ENCODE measurements around the gene COL9A3. TPM values are rescaled to one million over a fixed set of nuclear protein-coding genes. Genes with fewer than 3 reads are reported as not detected.

COL9A3 gene
- total RNA-seq, 4 donors from 2014 or later = 8.8 to 29.9 (median 14.3) TPM

DNA sequence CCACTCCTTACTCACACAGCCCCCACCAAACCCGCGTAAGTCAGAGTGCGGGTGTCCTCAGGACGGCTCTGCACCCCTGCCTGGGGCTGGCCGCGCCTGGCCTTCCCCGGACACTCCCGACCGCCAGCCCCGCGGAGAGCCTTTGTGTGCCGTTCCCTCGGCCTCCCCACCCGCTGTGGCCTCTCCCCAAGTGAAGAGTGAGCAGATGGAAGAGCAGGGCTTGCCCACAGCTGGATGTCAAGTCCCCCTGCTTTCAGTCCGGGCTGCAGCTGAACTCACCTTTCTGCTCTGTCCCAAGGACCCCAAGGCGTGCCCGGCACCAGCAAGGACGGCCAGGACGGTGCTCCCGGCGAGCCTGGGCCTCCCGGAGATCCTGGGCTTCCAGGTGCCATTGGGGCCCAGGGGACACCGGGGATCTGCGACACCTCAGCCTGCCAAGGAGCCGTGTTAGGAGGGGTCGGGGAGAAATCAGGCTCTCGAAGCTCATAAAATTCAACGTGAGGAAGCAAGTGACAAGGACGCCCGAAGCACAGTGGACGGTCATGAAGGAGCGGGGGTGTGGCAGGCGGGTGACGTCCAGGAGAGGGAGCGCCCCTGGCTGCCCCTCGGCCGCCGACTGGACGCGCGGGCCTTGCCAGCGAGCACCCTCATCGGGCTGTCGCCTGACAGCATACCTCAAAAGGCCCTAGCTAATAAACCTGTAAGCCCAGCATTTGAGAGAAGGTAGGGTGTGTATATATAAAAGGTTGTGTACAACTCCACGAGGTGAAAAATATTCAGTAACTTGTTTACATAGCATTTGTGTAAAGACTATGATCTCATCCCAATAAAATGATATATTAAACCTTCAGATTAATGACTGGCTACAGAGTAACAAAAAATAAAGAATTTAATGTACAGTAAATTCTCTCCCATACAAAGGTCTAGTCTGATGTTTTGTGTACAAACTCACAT lies 23.7 kb downstream of the COL9A3 start:
- Histone ChIP-seq H3K36me3 (peaks cover 0 to 18% of the 10 kb centered on the region in 2 donors), H3K27me3 (peaks cover 27% of the 10 kb centered on the region), H3K27ac (no peak overlapping the region), H3K4me3 (no peak overlapping the region), H3K4me1 (no peaks in the 10 kb centered on the region), H3K9me3 (no peaks in the 10 kb centered on the region)
- TF ChIP-seq POLR2A (IDR thresholded peaks at IDR 0.05) = no peak
- no peak for TF ChIP-seq EP300 (IDR thresholded peaks at IDR 0.05)
- TF ChIP-seq, protein P1, sequence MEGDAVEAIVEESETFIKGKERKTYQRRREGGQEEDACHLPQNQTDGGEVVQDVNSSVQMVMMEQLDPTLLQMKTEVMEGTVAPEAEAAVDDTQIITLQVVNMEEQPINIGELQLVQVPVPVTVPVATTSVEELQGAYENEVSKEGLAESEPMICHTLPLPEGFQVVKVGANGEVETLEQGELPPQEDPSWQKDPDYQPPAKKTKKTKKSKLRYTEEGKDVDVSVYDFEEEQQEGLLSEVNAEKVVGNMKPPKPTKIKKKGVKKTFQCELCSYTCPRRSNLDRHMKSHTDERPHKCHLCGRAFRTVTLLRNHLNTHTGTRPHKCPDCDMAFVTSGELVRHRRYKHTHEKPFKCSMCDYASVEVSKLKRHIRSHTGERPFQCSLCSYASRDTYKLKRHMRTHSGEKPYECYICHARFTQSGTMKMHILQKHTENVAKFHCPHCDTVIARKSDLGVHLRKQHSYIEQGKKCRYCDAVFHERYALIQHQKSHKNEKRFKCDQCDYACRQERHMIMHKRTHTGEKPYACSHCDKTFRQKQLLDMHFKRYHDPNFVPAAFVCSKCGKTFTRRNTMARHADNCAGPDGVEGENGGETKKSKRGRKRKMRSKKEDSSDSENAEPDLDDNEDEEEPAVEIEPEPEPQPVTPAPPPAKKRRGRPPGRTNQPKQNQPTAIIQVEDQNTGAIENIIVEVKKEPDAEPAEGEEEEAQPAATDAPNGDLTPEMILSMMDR (IDR thresholded peaks at IDR 0.05) = no peak
- TF ChIP-seq POLR2AphosphoS5 (IDR thresholded peaks at IDR 0.05) = no peak
- ATAC-seq = no peak
- 33 to 80% methylated on average over 1 to 9 of the region's 45 CpGs for WGBS, 2 donors (ENCODE audit: low coverage in 1 of 2)

DNA sequence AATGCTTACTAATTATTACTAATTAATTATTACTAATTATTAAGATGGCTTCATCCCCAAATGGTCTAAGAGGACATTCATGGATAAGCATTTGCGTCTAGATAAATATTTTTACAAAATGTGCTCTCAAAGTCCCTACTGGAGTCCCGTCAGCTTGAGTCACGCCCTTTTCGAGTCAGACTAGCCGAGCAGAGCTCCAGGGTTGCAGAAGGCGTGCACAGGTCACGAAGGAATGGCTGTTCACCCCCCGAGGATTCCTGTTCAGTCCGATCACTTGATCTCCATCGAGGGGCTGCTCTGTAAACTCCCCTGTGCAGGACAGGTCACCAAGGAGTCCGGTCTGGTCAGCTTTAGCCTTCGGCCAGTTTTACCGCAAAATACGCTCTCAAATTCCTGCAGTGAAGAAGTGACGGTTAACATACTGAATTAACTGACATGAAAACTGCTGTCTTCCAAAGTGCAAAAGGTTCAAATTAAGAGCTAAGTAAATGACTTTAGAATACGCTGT lies 24.9 kb downstream of the COL9A3 start:
- Histone ChIP-seq H3K36me3 (peaks cover 0 to 16% of the 10 kb centered on the region in 2 donors), H3K27ac (no peak overlapping the region), H3K27me3 (peaks cover 16% of the 10 kb centered on the region), H3K4me1 (no peaks in the 10 kb centered on the region), H3K9me3 (no peaks in the 10 kb centered on the region), H3K4me3 (no peak overlapping the region)
- 84 to 92% methylated on average over 11 to 15 of the region's 16 CpGs for WGBS, 2 donors (ENCODE audit: low coverage in 1 of 2)
- TF ChIP-seq POLR2A (IDR thresholded peaks at IDR 0.05) (no peak), EP300 (IDR thresholded peaks at IDR 0.05) (no peak), POLR2AphosphoS5 (IDR thresholded peaks at IDR 0.05) (no peak)
- TF ChIP-seq, protein P1 (IDR thresholded peaks at IDR 0.05) = no peak
- ATAC-seq = no peak

DNA sequence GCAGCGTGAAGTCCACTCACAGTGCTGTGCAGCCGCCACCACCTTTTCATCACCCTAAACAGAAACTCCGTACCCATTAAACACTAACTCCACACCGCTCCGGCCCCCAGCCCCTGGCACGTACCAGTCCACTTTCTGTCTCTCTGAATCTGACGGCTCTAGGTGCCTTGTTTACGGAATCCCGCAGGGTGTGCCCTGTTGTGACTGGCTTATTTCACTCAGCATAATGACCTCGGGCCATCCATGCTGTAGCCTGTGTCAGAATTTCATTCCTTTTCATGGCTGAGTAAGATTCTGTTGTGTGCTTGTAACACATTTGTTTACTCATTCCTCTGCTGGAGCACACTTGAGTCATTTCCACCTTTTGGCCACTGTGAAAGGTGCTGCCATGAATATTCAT lies 26.8 kb downstream of the COL9A3 start:
- no peak overlapping the region for H3K4me3 ChIP-seq
- H3K27me3 ChIP-seq = peaks cover under 1% of the 10 kb centered on the region
- TF ChIP-seq EP300 (IDR thresholded peaks at IDR 0.05) = no peak
- TF ChIP-seq POLR2AphosphoS5 (IDR thresholded peaks at IDR 0.05) = no peak
- TF ChIP-seq, protein P1 (IDR thresholded peaks at IDR 0.05) = no peak
- no peak for TF ChIP-seq POLR2A (IDR thresholded peaks at IDR 0.05)
- WGBS, 2 donors (ENCODE audit: low coverage in 1 of 2) = 95 to 97% methylated on average over 10 of the region's 10 CpGs
- H3K36me3 ChIP-seq = peaks cover 0 to 16% of the 10 kb centered on the region in 2 donors
- H3K27ac ChIP-seq = no peak overlapping the region
- no peaks in the 10 kb centered on the region for H3K4me1 ChIP-seq
- H3K9me3 ChIP-seq = no peaks in the 10 kb centered on the region
- no peak for ATAC-seq

DNA sequence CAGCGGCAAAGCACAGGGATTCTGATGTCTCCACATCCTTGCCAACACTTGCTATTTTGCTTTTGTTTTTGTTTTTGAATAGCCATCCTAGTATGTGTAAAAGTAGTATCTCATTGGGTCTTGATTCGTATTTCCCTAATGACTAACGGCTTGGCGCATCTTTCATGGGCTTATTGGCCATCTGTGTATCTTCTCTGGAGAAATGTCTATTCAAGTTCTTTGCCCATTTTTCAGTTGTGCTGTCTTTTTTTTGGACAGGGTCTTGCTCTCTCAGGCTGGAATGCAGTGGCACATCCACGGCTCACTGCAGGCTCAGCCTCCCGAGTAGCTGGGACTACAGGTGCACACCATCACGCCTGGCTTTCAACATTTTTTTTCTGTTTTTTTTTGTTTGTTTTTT lies 27.3 kb downstream of the COL9A3 start:
- H3K4me1 ChIP-seq = no peaks in the 10 kb centered on the region
- TF ChIP-seq EP300 (IDR thresholded peaks at IDR 0.05) = no peak
- TF ChIP-seq POLR2AphosphoS5 (IDR thresholded peaks at IDR 0.05) = no peak
- no peak for TF ChIP-seq POLR2A (IDR thresholded peaks at IDR 0.05)
- TF ChIP-seq, protein P1 (IDR thresholded peaks at IDR 0.05) = no peak
- H3K4me3 ChIP-seq = no peak overlapping the region
- WGBS, 2 donors (ENCODE audit: low coverage in 1 of 2) = 92% methylated on average over 6 to 7 of the region's 7 CpGs
- H3K36me3 ChIP-seq = peaks cover 0 to 16% of the 10 kb centered on the region in 2 donors
- ATAC-seq = no peak
- no peaks in the 10 kb centered on the region for H3K27me3 ChIP-seq
- no peak overlapping the region for H3K27ac ChIP-seq
- H3K9me3 ChIP-seq = no peaks in the 10 kb centered on the region
